GM19351 (cell line): Measurements from ENCODE around the gene CSNK1E.

Experiments
- ATAC-seq: cut with Tn5 transposase; IDR thresholded peaks from one replicate; pipeline ENCODE4 v1.9.1; 2021; ENCODE audit warnings: mild to moderate bottlenecking, moderate library complexity; ENCODE audit not compliant: unreplicated experiment

CSNK1E gene

DNA sequence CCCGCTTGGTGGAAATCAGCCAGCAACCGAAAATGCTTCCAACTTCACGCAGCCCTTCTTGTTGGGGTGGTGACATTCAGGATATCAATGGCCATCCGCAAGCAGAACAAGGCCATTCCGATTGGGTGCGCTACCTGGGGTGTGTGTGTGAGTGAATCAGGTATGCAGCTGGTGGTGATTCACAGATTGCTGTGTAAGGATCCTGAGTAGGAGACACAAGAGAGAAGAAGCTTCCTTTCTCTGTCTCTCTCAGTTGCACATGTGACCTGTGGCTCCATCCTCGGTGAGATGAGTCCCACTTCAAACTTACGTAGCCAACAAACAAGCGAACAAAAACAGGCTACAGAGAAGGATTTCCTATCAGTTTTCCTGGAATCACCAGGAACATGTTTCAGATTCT, 34.8 kb downstream of the CSNK1E start:
- no peak for ATAC-seq

DNA sequence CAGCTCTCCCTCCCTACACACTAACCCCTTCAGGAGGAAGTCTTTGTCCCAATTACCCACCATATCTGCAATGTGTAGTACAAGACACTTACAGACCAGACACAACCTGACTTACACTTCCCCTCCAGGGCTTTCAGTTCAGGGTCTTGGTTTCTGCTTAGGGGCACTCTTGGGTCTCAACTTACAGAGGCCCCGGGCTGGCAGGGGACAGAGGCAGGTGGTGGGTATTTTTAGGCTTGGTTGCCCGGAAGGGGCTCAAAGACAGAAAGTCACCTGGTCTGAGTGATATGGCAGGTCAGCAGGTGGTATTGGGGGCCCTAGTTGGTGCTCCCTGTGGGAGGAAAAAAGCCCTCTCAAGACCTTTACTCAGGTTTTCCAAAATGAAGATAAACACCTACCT, 41.1 kb downstream of the CSNK1E start:
- no peak for ATAC-seq

DNA sequence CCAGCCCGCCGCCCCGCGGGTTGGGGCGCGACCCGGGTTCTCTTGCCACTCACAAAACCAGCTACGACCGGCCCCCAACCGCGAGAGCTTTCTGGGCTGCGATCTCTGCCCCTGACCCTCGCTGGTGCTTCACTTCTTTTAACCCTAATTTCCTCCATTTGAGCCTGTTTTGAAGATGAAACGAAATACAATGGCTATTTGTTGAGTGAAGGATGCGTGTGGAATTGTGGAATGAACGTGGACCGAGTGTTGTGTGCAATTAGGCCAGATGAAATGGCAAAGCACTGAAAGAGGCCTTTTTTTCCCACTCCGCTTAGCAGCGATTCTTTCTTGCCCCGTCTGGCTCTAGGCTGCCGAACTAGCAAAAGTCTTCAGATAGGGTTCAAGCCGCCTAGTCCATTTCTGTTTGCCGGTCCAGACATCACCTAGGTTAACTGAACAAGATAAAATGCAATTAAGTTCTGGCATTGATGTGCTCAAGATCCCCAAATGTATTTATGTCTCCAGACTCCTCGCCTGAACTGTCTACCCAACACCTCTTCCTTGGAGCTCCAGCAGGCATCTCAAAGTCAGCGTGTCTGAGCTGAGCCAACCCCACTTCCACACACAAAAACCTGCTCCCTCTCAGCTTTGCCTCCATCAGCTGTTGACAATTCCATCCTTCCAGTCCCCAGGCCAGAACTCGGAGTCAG, 44.0 kb downstream of the CSNK1E start:
- ATAC-seq, result no peak

DNA sequence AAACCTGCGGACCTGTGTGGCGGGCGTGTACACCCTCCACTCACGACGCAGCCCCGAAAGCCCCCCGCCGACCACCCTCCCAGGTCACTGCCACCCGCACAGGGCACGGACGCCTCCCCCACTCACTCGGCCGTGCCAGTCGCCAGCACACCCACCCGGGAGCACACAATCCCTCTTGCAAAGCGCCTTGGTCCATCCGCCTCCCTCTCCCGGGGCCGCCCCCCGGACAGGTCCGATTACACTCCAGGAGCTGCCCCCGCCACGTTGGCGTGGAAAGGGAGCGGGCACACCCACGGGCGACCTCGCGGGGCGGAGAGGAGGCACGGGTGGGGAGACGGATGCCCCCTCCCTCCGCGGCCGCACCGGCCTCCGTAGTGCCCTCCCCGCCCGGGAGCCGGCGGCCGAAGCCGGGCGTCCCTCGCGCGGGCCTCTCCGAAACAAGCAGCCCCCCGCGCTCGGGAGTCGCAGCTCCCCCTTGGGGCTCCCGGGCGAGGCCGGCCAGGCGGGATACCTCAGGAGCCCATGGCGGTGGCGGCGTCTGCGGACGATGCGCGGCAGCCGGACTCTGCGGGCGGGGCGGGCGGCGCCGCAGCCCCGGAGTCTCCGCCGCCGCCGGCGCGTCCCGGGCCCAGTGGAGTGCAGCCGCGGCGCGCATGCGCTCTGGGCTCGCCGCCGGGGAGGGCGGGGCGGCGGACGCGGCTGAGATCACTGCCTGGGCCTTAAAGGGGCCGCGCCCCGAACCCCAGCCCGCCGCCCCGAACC, 44.7 kb downstream of the CSNK1E start, which contains the start of gene TMEM184B:
Gene TMEM184B (minus strand): TSS at position 638 of the 762 bp plus-strand sequence. CDS start 25,049 bp downstream, outside the sequence.
- ATAC-seq, result peak; percentile 60

DNA sequence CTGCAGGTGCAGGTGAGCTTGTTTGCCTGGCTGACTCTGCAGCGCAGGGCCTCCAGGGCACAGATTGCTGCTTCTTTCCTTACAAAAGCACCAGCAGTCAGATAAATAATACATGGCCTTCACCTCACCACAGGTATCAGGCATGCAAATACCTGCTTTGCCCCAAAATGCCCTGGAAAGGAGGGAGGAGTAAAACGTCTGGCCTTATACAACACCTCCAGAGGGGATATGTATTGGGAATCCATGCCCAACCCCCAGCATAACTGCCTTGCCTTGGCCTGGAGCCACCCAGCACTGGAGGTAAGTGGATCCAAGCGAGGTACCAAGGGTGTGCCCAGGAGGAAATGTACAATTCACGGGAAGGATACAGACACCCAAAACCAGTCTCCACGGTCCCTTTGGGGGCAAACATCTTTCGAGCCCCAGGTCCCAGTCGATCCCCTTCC, 45.3 kb downstream of the CSNK1E start:
- no peak for ATAC-seq

DNA sequence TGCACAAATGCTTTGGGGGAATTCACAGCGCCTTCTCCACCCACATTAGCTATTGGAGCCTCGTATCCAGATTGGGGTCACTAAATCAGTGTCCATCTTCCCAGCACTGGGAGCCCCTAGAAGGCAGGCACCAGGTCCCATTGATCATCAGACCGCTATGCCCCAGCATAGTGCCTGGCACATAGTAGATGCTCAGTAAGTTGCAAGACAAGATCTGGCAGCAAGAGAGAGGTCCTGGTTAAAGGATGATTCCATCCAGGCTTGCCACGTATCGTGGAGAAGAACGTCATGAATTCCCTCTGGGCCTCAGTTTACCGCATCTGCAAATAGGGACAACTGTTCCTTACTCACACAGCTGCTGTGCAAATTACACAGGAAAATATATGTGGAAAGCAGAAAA, 46.1 kb downstream of the CSNK1E start:
- ATAC-seq, result no peak

DNA sequence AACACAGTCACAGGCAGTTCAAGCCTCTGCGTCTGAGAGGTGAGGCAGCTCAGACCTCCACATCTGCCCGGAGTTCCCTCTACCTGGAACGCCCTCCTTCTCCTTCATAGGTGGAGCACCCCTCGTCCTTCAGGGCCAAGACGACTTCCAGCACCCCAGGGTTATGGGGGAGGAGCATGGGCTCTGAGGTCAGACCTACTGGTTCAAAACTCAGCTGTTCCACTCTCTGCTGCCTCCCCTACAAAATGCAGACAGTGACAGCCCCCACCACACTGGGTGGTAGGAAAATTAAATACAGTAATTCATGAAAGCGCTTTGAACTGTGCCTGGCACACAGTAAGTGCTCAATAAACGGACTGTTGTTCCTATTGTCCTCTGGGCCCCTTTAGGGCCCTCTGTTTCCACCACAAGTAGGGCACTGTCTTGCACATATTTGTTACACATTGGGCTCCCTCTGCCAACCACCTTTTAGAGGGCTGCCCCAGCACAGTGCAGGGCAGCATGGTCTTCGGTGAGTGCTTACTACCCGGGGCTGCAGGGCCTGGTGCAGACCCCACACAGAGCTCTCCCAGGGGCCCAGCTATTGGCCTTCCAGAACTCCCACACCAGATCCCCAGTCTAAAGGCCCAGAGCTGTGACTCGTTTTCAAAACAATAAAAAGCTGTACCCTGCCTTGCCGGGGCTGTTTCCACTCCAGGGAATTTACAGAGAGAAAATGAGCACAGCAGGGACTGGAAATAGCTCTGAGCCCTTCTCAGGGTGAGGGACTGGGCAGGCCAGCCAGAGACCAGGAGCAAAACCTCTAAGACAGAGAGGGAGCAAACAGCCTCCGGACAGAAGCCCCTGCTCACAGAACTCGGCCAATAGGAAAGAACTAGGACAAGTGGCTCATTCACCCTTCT, 46.9 kb downstream of the CSNK1E start:
- no peak for ATAC-seq

DNA sequence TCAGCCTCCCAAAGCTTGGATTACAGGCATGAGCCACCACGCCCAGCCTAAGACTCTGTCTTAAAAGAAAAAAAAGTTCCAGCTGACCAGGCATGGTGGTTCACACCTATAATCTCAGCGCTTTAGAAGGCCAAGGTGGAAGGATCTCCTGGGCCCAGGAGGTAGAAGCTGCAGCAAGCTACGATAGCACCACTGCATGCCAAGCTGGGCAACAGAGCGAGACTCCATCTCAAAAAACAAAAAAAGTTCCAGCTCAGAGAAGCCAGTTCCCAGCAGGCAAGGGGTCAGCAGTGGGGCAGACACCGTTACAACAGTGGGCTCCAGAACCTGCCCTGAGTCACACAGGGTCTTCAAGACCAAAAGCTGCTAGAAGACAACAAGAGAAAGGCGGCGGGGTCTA, 47.8 kb downstream of the CSNK1E start:
- no peak for ATAC-seq

DNA sequence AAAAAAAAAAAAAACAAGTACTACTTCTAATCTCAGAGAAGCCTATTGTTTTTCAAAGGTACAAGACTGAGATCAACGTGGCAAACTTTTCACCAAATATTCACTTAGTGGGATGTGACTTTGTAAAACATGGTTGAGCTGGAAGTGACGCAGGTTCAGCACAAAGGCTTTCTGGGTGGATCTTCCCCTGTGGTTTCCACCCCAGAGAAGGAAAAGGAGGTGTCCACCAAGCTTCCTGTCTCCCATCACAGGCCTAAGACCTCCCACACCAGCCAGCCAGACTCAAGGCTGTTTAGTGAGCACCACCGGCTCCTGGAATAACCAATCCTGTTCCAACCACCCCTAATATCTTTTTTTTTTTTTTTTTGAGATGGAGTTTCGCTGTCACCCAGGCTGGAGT, 50.1 kb downstream of the CSNK1E start:
- ATAC-seq, result no peak

DNA sequence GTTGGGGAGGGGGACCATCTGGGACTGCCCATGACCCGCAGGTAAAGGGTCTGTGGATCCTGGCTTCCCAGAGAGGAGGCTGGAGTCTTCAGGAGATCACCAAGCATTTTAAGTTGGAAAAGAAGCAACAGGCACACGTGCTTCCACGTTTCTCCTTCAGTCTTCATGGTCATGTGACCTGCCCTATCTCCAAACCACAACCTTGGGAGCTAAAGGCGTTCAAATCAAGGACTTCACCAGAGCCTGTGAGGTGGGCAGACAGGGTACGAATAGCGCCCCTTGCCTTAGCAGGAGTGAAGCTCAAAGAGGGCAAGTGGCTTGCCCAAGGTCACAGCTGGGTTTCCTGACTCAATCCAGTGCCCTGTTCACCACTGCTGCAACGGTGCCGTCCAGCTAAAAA, 51.1 kb downstream of the CSNK1E start:
- ATAC-seq, result no peak

DNA sequence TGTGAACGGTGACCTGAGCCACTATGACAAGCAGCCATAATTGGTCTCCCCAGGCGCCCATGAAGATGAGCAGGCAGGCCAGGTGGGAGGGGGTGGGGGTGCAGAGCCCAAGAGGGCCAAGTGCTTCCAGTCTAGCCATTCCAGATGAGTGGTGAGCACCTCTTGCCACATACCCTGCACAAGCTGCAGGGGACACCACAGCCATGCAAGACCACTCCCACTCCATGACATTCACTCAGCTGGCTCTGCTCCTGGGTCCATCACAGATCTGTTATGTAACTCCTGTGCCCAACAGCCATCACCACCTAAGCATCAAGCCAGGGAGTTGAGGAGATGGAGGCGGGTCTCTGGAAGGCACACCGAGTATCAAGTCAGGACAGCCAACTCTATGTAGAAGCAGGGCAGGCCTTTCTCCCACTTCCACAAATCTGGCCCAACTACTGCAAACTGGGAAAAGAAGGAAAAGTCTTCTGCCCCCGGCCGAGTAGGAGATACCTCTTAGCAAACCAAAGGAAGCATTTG, 52.9 kb downstream of the CSNK1E start:
- ATAC-seq, result no peak

DNA sequence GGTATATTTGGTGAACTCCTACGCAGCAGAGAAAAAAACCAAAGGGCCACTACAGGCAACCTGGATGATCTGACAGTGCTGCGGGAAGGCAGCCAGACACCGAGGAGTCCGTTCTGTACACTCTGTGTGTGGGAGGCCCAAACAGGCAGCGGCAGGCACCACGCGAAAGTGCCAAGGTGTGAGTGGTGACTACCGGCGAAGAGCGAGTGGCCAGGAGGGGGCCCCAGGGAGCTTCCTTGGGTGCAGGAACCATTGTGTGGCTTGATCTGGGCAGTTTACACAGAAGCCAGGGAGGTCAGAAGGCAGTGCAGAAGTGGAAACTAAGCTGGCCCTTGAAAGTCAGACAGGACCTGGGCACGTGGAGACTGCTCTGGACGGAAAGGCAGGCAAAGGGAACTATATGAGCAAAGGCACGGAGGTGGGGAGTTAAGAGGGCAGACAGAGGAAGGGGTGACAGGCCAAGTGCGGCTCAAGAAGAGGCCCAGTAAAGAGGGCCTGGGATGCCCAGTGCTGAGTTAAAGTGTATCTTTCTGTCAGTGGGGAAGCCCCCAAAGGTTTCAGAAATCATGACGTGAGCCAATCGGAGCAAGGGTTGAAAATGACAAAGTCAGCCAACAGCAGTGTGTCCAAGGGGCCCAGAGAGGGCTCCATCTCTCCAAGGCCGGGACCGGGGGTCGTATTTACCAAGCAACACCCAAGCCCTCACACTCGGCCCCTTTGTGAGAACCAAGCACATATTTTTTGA, 55.0 kb downstream of the CSNK1E start:
- ATAC-seq, result no peak

DNA sequence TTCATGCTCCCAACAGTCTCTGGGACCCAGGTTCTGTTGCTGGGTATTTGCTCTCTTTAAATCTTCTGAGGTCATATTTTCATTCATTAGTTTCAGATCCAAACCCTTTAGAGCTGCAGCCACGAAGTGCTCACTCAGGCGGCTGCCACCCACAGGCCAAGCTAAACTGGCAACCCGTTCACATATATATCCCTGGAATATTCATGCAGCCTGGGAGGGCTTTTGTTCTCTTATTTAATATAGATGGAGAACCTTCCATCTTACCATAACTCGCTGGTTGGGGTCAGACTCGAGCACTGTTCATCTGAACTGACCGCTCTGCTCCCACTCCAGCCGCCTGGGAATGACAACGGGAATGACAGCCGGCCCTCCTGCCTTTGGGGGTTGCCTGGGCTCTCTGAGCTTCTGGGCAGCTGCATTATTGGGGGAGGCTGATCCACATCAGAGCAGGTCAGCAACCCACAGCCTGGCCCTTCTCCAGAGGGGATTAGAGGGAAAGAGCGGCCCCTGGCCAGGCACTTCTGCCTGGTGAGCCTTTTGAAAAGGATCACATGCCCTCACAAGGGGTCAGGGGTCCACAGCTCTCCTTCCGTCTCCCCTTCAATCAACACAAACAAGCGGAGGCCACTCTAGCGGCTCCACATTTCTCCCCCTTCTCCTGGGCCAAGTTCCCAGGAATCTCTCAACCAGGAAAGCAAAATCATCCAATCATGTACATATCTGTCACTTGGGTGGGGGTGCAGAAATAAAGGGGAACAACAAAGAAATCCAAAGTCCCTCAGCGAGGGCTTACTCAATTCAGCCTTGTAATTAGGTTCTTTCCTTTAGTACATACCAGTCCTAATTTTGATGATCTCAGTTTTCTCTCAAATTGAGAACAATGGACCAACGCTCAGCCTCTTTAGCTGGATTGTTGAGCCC, 56.2 kb downstream of the CSNK1E start:
- ATAC-seq, result no peak

DNA sequence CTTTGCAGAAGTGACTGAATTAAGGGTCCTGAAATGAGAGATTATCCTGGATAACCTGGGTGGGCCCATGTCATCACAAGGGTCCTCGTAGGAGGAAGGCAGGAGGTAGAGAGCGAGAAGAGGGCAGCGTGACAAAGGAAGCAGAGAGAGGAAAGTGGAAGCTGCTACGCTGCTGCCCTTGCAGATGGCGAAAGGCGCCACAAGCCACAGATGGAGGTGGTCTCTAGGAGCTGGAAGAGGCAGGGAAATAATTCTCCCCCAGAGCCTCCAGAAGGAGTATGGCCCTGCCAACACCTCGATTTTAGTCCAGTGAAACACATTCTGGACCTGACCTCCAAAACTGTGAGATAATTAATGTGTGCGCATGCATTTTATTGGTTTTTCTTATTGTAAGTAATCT, 57.9 kb downstream of the CSNK1E start:
- no peak for ATAC-seq

DNA sequence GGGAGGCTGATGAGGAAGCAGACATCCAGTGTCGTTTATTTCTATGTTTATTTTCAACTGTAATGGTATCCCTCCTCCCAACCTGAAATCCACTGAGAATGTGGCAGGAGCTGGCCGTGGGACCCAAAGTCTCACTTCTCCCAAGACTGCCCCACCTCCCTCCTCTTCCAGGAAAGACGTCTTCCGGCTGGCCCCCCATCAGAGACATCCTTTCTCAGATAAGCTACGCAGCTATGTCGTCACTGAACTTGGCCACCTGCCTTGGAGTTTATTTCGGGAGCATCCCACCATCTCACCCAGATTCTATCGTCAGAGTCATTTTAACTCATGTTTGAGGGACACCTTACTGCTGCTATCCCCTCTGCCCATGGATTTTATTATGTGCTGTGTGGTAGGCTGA, 58.3 kb downstream of the CSNK1E start:
- ATAC-seq, result no peak

DNA sequence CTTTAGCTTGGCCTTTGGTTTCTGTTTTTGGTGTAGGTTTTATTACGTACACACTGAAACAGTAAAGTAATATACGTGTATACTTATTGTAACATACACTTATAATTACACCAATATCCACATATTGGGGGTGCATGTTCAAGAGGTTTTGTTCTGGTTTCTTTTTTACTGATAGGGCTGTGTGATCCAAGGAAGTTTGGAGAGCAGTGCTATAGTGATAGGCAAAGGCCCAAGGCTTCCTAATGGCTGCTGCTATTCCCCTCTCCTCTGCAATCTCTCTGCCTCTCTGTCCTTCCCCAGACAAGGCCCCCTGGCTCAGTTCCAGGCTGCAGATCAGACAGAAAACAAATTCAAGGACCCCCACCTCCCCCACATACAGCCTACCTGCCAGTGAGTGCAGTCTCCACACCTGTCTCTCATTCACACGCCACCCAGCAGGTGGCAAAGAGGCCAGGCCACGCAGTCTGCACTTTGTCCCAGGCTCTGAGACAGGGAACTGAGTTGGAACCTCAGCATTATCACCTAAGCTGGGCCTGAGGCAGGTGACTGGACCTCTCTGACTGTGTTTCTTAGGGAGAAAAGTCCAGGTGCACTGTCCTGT, 59.5 kb downstream of the CSNK1E start:
- ATAC-seq, result no peak

DNA sequence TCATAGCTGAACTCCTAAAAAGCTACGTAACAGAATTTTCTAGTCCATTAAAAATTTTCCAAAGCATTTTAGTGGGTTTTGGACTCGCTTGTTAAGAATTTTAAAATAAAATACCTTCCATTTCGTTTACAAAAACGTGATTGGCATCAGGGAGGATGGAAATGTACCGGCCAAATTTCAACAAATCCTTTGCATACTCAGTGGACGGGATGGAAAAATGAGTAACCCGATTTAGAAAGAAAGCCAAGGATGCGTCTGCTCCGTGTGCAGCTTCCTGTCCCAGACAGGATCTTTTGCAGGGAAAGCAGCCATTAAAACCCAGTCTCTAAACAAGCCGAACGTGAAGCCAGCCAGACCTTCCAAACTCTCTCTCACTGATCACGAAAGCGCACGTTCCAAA, 60.1 kb downstream of the CSNK1E start:
- no peak for ATAC-seq

DNA sequence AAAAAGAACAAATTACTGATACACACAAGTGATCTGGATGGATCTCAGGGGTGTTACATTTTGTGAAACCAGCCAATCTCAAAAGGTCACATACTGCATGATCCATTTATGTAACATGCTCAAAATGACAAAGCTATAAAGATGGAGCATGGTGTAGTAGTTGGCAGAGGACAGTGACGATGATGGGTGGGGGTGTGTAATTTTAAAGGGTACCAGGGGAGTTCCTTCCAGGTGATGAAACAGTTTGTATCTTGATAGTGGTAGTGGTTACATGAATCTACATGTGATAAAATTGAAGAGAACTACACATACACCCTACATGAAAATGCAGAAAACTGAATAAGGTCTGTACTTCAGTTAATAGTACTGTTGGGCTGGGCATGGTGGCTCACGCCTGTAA, 61.5 kb downstream of the CSNK1E start:
- ATAC-seq, result no peak

DNA sequence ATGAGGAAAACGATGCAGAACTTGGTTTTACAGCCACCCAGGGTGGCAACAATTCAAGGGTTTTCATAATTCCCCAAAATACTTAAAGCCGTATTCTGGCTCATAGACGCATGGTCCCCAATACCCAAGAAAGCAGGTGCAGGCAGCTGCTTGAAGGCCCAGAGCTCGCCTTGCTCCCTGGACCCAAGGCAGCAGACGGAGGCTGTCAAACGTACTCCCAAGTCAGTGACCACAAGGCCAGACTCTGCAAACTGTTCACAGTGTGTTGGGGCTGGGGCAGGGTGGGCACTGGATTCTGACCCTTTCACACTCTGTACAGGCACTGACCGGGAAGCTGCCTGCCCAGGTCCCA, 65.9 kb downstream of the CSNK1E start:
- no peak for ATAC-seq
